Body of pancreas (tissue), 4 donors: ENCODE data around the gene PRPS2.

ENCODE experiments used
- CTCF ChIP-seq, 7 experiments: fragments of 450-650 bp in 4 of 7; fragments of 200-600 bp in 3 of 7; sonication (generic) in 3 of 7; IDR thresholded peaks; one replicate each; pipeline ENCODE4 v1.5.1; 2016 to 2019; ENCODE audit warnings: antibody characterized with exemption in 7 of 7
- POLR2A ChIP-seq, 3 donors: fragments of 450-650 bp; IDR thresholded peaks; one replicate each; pipeline ENCODE4 v1.6.1; 2016; ENCODE audit warnings: antibody characterized with exemption in 3 of 3, mild to moderate bottlenecking in 2 of 3

DNA sequence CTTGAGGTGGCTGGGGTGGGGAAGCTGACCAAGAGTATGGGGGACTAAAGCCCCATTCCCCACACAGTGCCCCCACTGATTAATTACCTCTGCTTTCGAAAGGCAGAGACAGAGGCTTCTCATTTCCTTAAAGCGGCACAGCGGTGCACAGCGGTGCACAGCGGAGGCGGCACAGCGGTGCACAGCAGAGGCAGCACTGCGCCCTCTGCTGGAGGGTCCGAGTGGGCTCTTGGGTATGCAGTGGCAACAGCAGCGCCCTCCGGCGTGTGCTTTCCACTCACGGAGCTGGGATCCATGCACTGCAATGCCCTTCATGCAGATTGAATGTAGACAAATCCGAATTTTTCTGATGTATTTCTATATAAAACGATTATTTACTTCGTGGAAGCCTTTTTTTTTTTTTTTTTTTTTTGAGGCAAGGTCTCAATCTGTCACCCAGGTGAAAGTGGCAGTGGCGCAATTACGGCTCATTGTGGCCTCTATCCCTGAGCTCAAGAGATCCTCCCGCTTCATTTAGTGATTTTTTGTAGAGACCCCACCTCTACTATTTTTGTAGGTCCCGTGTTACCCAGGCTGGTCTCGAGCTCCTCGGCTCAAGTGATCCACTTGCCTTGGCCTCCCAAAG lies 19.7 kb upstream of the PRPS2 start:
- TF ChIP-seq CTCF (IDR thresholded peaks at IDR 0.05) (peak; percentile 16 to 64 (median 49)), POLR2A (IDR thresholded peaks at IDR 0.05) (no peak)
